CD14-positive monocyte (primary cell): ENCODE results near the gene GALNT6. TPM values are rescaled to one million over a fixed set of nuclear protein-coding genes. Genes with fewer than 3 reads are reported as not detected.
A peak's percentile ranks its signal among the peaks of the same experiment; 100 is the strongest.
"Not testable (repeated sequence)": the region's sequence is repeated elsewhere in the genome, so short reads cannot be mapped to it uniquely, and the experiment has no call there.

Source experiments
- DNase-seq, 3 donors: peaks; one replicate each; pipeline ENCODE4 v3.0.0-alpha.2; 2011 to 2022
- H2AFZ ChIP-seq: 2 replicates; pipeline ENCODE4 v1.6.0; 2012; ENCODE audit warnings: mild to moderate bottlenecking, low read depth, low read length, inconsistent platforms; ENCODE audit not compliant: insufficient read depth, poor library complexity, severe bottlenecking
- H3K27ac ChIP-seq, 2 donors: 1 replicate in 1 of 2; 2 replicates in 1 of 2; pipeline ENCODE4 v1.5.1; 2012 to 2013; ENCODE audit warnings: low read length in 2 of 2, control low read depth in 1 of 2, inconsistent platforms in 1 of 2, low read depth in 1 of 2, mild to moderate bottlenecking in 1 of 2
- H3K27me3 ChIP-seq, 2 donors: one replicate each; pipeline versions ENCODE4 v1.6.0 to v1.6.1; 2011 to 2013; ENCODE audit warnings: low read length in 2 of 2; ENCODE audit not compliant: control insufficient read depth in 2 of 2, insufficient read depth in 2 of 2
- H3K36me3 ChIP-seq, 2 donors: replicated peaks in 1 of 2; 1 replicate in 1 of 2; 2 replicates in 1 of 2; pipeline versions ENCODE4 v1.5.1 to v1.6.1; 2012 to 2013; ENCODE audit warnings: low read length in 2 of 2, control low read depth in 1 of 2, inconsistent platforms in 1 of 2, mild to moderate bottlenecking in 1 of 2; ENCODE audit not compliant: insufficient read depth in 2 of 2, control insufficient read depth in 1 of 2
- H3K4me1 ChIP-seq, 2 donors: 1 replicate in 1 of 2; 2 replicates in 1 of 2; pipeline versions ENCODE4 v1.5.1 to v1.6.1; 2012 to 2013; ENCODE audit warnings: low read length in 2 of 2, control low read depth in 1 of 2, inconsistent platforms in 1 of 2, mild to moderate bottlenecking in 1 of 2, moderate library complexity in 1 of 2; ENCODE audit not compliant: insufficient read depth in 2 of 2, control insufficient read depth in 1 of 2
- H3K4me2 ChIP-seq: replicated peaks from 2 replicates; pipeline ENCODE3; 2012; ENCODE audit warnings: low read length, moderate library complexity, mild to moderate bottlenecking; ENCODE audit not compliant: poor library complexity, severe bottlenecking; ENCODE audit errors: extremely low read depth
- H3K4me3 ChIP-seq, 3 experiments: fragments of 200-600 bp in 1 of 3; sonication (generic) in 1 of 3; replicated peaks in 1 of 3; 1 replicate in 2 of 3; 2 replicates in 1 of 3; pipeline ENCODE4 v1.5.1; 2011 to 2013; ENCODE audit warnings: low read length in 3 of 3, mild to moderate bottlenecking in 3 of 3, control low read depth in 2 of 3, low read depth in 2 of 3, inconsistent platforms in 1 of 3, moderate library complexity in 1 of 3
- H3K79me2 ChIP-seq: 2 replicates; pipeline ENCODE4 v1.6.0; 2012; ENCODE audit warnings: mild to moderate bottlenecking, control low read depth, inconsistent platforms, low read length, moderate library complexity; ENCODE audit not compliant: insufficient read depth
- H3K9ac ChIP-seq: 2 replicates; pipeline ENCODE4 v1.6.0; 2017; ENCODE audit warnings: low read length, mild to moderate bottlenecking; ENCODE audit not compliant: insufficient read depth, poor library complexity, severe bottlenecking
- H3K9me3 ChIP-seq, 2 donors: replicated peaks in 1 of 2; 1 replicate in 1 of 2; 2 replicates in 1 of 2; pipeline versions ENCODE4 v1.5.1 to v1.6.1; 2012 to 2013; ENCODE audit warnings: low read length in 2 of 2, control low read depth in 1 of 2; ENCODE audit not compliant: control insufficient read depth in 1 of 2, insufficient read depth in 1 of 2
- H4K20me1 ChIP-seq: 2 replicates; pipeline ENCODE4 v1.6.0; 2012; ENCODE audit warnings: mild to moderate bottlenecking, low read length, control low read depth, moderate library complexity; ENCODE audit not compliant: insufficient read depth
- H3K27ac Mint-ChIP-seq, 7 donors: one replicate each; pipeline ENCODE4 v1.8.0; 2020; ENCODE audit warnings: mild to moderate bottlenecking in 7 of 7, mixed read lengths in 7 of 7, moderate library complexity in 6 of 7, inconsistent platforms in 2 of 7
- H3K27me3 Mint-ChIP-seq, 3 donors: one replicate each; pipeline ENCODE4 v1.8.0; 2021 to 2022; ENCODE audit warnings: low read depth in 3 of 3, mild to moderate bottlenecking in 3 of 3, mixed read lengths in 3 of 3, moderate library complexity in 3 of 3, inconsistent platforms in 1 of 3
- H3K36me3 Mint-ChIP-seq, 2 donors: one replicate each; pipeline ENCODE4 v1.8.0; 2020; ENCODE audit warnings: mixed read lengths in 2 of 2, inconsistent platforms in 1 of 2, mild to moderate bottlenecking in 1 of 2
- H3K4me1 Mint-ChIP-seq: one replicate; pipeline ENCODE4 v1.8.0; 2020; ENCODE audit warnings: mild to moderate bottlenecking, mixed read lengths
- H3K4me3 Mint-ChIP-seq, 2 donors: one replicate each; pipeline ENCODE4 v1.8.0; 2020; ENCODE audit warnings: mild to moderate bottlenecking in 2 of 2, mixed read lengths in 2 of 2, moderate library complexity in 1 of 2
- H3K9me3 Mint-ChIP-seq, 7 donors: one replicate each; pipeline ENCODE4 v1.8.0; 2020 to 2022; ENCODE audit warnings: mixed read lengths in 7 of 7, mild to moderate bottlenecking in 6 of 7, moderate library complexity in 6 of 7, inconsistent platforms in 2 of 7
- CTCF ChIP-seq: fragments of 200-600 bp; IDR thresholded peaks from one replicate; pipeline ENCODE4 v1.8.0; 2022; ENCODE audit warnings: antibody characterized with exemption, mild to moderate bottlenecking
- WGBS: methylation state at CpG from one replicate; pipeline ENCODE4 v1.1.5; 2013; ENCODE audit warnings: missing lambda C conversion rate; ENCODE audit not compliant: insufficient coverage; 5-methylcytosine and 5-hydroxymethylcytosine counted together
- intact Hi-C, 2 donors: fragments of 100-400 bp; cut with micrococcal nuclease; formaldehyde crosslinking; loops; one replicate each; pipeline versions ENCODE4 v1.15.0 to v1.15.1; 2023
- polyA plus RNA-seq, 3 donors: library from polyadenylated mRNA; depleted of rRNA in 1 of 3; unstranded in 2 of 3; stranded (reverse) in 1 of 3; fragments of 300-500 nt in 2 of 3; fragments of >200 nt in 1 of 3; fragmentation: Illumina TruSeq in 2 of 3; gene quantifications; 1 replicate in 2 of 3; 2 replicates in 1 of 3; pipeline ENCODE4 v1.2.3, GENCODE V29; 2012 to 2021

The GALNT6 gene
- polyA plus RNA-seq, 3 donors, result 3.2 to 12.9 (median 10.4) TPM

- 0% methylated on average over 1 of the region's 3 CpGs for WGBS
- H3K9me3 Mint-ChIP-seq, result no peaks in the 10 kb centered on the region
- peaks cover 25 to 61% of the 10 kb centered on the region in 2 donors for H3K36me3 Mint-ChIP-seq
Observed at GRCh38 chr12:51318846-51319599, 72.2 kb downstream of the GALNT6 start.

GRCh38 chr12:51318057-51318806, 73.0 kb downstream of the GALNT6 start:
- H3K9me3 ChIP-seq, H3K9me3 Mint-ChIP-seq, DNase-seq, intact Hi-C loops, H3K27me3 ChIP-seq, H3K27me3 Mint-ChIP-seq, H2AFZ ChIP-seq: not testable (repeated sequence)
- Histone ChIP-seq H3K36me3 (peaks cover 23 to 32% of the 10 kb centered on the region in 2 donors), H4K20me1 (peaks cover 87% of the 10 kb centered on the region), H3K4me1 (peaks cover 58 to 62% of the 10 kb centered on the region in 2 donors), H3K79me2 (peaks cover 98% of the 10 kb centered on the region), H3K9ac (peak overlapping the region; percentile 23), H3K4me3 (peak overlapping the region in 1 of 3 experiments; percentile 99), H3K27ac (peak overlapping the region; percentile 16 to 81), H3K4me2 (peak overlapping the region; percentile 99)
- Mint-ChIP-seq H3K36me3 (peaks cover 30 to 67% of the 10 kb centered on the region in 2 donors), H3K4me3 (peak overlapping the region; percentile 60 to 91), H3K4me1 (peaks cover 67% of the 10 kb centered on the region), H3K27ac (peak overlapping the region; percentile 36 to 88 (median 80))
- WGBS, result 93% methylated on average over 2 of the region's 8 CpGs

More at GRCh38 chr12:51318846-51319599, 72.2 kb downstream of the GALNT6 start:
- Histone ChIP-seq H3K4me3 (peak overlapping the region in 2 of 3 experiments; percentile 15 to 99), H3K27ac (peak overlapping the region; percentile 59 to 81), H3K79me2 (peaks cover 100% of the 10 kb centered on the region), H2AFZ (no peak overlapping the region), H3K9me3 (no peaks in the 10 kb centered on the region), H4K20me1 (peaks cover 81% of the 10 kb centered on the region), H3K4me2 (peak overlapping the region; percentile 99), H3K4me1 (peaks cover 57 to 68% of the 10 kb centered on the region in 2 donors), H3K27me3 (no peaks in the 10 kb centered on the region), H3K36me3 (peaks cover 18 to 25% of the 10 kb centered on the region in 2 donors), H3K9ac (peak overlapping the region; percentile 23)
- no peak for TF ChIP-seq CTCF
- intact Hi-C loops, result no loop called here
- DNase-seq, result peak; percentile 17 to 49 (median 23)
- no peaks in the 10 kb centered on the region for H3K27me3 Mint-ChIP-seq
- peak overlapping the region; percentile 66 to 95 (median 88) for H3K27ac Mint-ChIP-seq
- H3K4me1 Mint-ChIP-seq, result peaks cover 70% of the 10 kb centered on the region
- H3K4me3 Mint-ChIP-seq, result peak overlapping the region; percentile 60 to 91
